Neural cell (in vitro differentiated cells): Measurements from ENCODE around the gene ESYT2.

Experiments used
- CTCF ChIP-seq: fragments of 450-650 bp; IDR thresholded peaks from 2 replicates; pipeline ENCODE4 v1.5.1; 2014; ENCODE audit warnings: antibody characterized with exemption, mild to moderate bottlenecking, moderate library complexity; ENCODE audit not compliant: poor library complexity, severe bottlenecking
- EP300 ChIP-seq: fragments of 450-650 bp; conservative IDR thresholded peaks from 2 replicates; pipeline ENCODE4 v1.6.1; 2014; ENCODE audit warnings: antibody characterized with exemption, mild to moderate bottlenecking, moderate library complexity; ENCODE audit not compliant: poor library complexity, severe bottlenecking
- EZH2 ChIP-seq: fragments of 200-600, 300-800 bp; shearing (Covaris generic), sonication (generic); IDR thresholded peaks from 2 replicates; pipeline ENCODE4 v1.6.1; 2014; ENCODE audit warnings: antibody characterized with exemption, low read length, borderline replicate concordance, mild to moderate bottlenecking; ENCODE audit not compliant: insufficient read depth, poor library complexity, severe bottlenecking
- MXI1 ChIP-seq: fragments of 450-650 bp; conservative IDR thresholded peaks from 2 replicates; pipeline ENCODE4 v1.6.1; 2014; ENCODE audit warnings: antibody characterized with exemption, mild to moderate bottlenecking; ENCODE audit not compliant: poor library complexity, severe bottlenecking
- POLR2AphosphoS5 ChIP-seq: IDR thresholded peaks from 2 replicates; pipeline ENCODE4 v1.6.1; 2012
- RAD21 ChIP-seq: fragments of 450-650 bp; conservative IDR thresholded peaks from 2 replicates; pipeline ENCODE4 v1.6.1; 2014; ENCODE audit warnings: antibody characterized with exemption, mild to moderate bottlenecking, moderate library complexity
- REST ChIP-seq: IDR thresholded peaks from 2 replicates; pipeline ENCODE4 v1.6.1; 2012; ENCODE audit warnings: borderline replicate concordance
- TAF1 ChIP-seq: IDR thresholded peaks from 2 replicates; pipeline ENCODE4 v1.6.1; 2012; ENCODE audit warnings: low read depth

DNA sequence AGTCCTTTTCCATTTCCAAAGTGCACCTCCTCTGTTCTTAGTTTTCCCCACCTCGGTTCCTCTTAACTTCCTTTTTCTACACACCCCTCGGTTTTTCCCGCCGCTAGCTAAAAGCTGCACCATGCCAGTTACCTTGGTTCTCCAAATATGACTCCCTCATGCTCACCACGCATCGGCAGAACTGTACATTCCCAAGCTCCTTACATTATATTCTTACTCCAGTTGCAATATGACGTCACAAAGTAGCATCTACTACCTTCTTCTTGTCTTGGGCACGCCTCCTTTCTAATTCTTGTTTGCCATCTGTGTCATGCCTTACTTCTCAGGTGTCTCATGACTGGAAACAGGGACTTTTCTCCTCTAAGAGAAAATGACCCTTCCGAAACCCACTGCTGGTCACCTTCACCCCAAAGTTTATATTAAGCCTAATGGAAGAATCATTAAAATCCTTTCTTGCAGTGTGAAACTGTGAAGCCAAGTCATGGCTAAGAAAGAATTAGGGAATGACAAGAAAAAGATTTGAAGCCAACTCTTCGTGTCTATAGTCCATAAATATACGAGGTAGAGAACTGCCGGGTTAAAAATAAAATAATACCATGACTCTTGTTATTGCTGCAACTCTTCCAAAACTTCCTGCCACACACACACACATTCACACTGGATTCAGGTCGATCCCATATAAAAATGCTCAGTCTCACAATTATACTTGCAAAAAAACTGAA is 1.7 kb downstream of the ESYT2 start:
- no peak for TF ChIP-seq CTCF
- TF ChIP-seq REST, result no peak
- TF ChIP-seq RAD21, result no peak
- TF ChIP-seq POLR2AphosphoS5, result no peak
- no peak for TF ChIP-seq EP300
- no peak for TF ChIP-seq EZH2
- TF ChIP-seq TAF1, result no peak
- TF ChIP-seq MXI1, result no peak
